HG02970 (cell line): Measurements from ENCODE around the gene RCAN2.

ENCODE experiments used
- ATAC-seq: cut with Tn5 transposase; IDR thresholded peaks from one replicate; pipeline ENCODE4 v1.9.1; 2021; ENCODE audit warnings: mild to moderate bottlenecking, moderate library complexity, moderate number of reproducible peaks; ENCODE audit not compliant: unreplicated experiment, low FRiP score

The RCAN2 gene

DNA sequence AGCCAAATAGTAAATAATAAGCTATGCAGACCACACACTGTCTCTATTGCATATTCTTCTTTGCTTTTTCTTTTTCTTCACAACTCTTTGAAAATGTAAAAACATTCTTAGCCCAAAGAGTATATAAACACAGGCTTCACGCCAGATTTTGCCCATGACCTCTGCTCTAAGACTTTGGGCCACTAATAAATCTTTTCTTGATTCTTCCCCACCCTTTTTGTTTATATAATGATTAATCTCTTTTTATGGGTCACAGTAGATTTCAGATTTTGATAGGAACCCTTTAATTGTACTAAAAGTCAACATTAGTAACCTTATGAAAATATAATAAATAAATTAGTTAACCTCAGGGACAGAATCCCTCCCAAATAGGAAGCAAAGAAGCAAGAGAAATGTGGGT lies 304.7 kb downstream of the RCAN2 start:
- no peak for ATAC-seq

DNA sequence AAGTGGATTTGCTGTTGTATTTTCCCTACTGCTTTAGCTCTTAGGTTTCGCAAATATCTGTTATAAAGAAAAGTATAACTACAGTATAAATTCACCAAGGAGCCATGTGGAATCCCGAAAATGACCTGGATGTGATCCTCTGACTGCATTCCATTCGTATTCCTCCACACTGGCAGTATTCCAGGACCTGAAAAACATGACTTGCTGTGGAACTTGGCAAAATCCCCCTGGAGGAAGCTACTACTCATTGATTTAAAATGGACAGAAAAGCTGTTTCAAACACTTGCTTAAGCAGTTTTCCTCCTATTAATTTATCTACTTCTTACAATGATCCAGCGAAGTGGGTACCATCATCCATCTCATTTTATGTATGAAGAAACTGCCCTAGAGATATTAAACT lies 307.1 kb downstream of the RCAN2 start:
- no peak for ATAC-seq

DNA sequence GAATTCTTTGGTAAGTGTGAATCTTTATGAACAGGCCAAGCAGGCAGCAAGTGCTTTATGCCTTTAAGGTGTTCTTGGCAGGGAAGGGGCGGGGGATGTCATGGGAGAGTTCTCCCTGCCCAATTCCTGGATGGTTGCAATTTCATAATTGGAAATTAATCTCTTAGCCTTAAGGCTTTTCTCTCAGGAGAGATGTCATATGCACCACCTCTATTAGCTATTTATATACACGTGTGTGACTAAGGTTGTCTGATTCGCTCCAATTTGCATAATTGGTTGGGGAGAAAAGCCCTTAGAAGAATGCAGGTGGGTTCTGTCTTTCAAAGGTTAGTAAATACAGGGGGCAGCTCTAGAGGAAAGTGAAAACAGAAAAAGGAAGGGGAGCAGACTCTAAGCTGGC lies 315.3 kb downstream of the RCAN2 start:
- no peak for ATAC-seq

DNA sequence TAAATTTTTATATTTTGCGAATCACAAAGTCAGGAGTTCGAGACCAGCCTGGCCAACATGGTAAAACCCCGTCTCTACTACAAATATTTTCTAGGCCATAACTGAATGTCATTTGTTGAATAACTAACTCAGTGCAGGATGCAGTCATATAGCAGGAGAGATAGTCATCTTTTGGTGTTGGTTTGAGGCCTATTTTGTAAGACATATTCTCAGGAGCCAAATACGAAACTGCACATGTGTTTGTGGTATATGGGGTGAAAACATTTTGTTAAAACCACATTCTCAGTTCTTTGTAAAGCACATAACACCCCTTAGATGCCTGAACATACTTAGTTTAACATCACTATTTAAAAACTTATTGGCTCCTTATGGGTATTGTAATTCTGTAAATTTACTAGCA lies 315.8 kb downstream of the RCAN2 start:
- peak; percentile 61 for ATAC-seq

DNA sequence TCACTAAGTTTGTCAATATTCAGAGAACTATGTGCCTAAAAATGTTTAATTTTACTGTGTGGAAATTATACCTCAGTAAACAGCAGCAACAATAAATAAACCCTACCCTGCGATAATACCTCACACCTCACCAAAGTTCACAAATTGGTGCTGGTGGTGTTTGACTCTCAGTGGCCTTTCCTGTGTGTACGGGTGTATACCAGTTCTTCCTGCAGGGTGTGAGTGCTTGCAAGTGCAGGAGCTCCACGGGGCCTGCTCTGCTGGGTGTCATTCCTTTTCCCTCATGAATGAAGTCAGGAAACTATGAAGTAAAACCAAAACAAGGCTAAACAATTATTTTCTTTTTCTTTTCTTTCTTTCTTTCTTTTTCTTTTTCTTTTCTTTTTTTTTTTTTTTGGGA lies 316.3 kb downstream of the RCAN2 start:
- ATAC-seq: no peak

DNA sequence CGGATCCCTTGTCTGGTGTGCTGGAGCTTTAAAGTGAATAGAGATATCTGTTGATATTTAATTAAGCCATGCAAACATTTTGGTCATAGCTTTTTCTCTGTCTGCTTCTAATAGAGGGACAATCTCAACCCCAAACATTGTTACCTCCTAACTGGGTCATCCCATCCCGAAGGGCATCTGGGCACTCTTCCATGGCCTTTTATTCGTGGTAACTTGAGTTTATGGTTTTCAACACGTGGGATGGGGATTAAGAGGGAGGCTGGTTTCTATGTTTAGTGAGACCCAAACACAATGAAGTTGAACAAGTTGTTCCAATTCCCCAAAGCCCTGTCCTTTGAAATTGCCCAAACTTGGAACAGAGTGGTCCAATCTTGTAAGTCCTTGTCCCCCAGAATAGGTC lies 319.1 kb downstream of the RCAN2 start:
- no peak for ATAC-seq
